ENCODE data around the gene TBC1D22B.

TBC1D22B gene

GRCh38 chr6:37258405-37259105 is 983 bp downstream of the TBC1D22B start:
- no peak for TF ChIP-seq CTCF (conservative IDR thresholded peaks at IDR 0.05; ENCODE audit: low read length)
- no peak for DNase-seq (ENCODE audit: low read depth)
- H3K4me3 ChIP-seq (ENCODE audit: low read length), result peak overlapping the region; percentile 96

DNA sequence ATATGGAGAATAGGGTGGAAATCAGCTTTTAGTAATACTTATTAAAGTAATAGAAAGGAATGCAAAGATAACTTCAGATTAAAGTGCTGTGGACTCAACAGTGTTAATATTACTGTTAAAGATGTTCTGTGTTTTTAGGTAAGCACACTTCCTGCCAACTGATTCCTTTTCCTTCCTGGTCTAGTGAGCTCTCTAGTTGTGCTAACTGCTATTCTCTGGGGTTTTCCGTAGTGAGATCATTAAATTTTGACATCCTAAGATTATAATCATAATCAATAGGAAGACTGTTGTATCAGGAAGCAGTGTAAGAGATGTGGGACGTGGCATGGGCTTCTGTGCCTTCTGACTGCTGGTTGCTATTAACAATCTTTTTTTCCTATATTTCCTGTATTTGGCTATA is 1.6 kb downstream of the TBC1D22B start:
- no peak overlapping the region; the same call in 1 of the 2 replicates for H3K4me3 ChIP-seq (ENCODE audit: low read length)
- DNase-seq (ENCODE audit: low read depth), result no peak
- no peak for TF ChIP-seq CTCF (conservative IDR thresholded peaks at IDR 0.05; ENCODE audit: low read length)

DNA sequence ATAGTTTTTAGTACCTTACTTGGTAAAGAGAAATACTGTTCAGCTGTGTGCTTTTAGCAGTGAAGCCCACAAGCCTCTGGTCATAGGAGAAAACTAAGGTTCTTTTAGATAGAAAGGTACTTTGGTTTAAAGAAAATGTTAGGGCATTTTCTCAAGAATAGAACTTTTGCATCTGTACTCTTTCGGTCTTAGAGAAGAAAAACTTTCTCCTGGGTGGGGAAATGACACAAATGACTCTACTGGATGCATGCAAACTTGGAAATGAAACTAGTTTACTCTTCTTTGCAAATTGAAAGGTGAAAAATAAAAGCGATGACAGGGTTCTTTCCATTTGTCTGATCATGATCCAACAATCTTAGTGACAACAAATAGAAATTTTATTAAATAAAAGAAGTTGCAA is 2.5 kb downstream of the TBC1D22B start:
- TF ChIP-seq CTCF (conservative IDR thresholded peaks at IDR 0.05; ENCODE audit: low read length), result no peak
- H3K4me3 ChIP-seq (ENCODE audit: low read length), result no peak overlapping the region
- DNase-seq (ENCODE audit: low read depth), result no peak

DNA sequence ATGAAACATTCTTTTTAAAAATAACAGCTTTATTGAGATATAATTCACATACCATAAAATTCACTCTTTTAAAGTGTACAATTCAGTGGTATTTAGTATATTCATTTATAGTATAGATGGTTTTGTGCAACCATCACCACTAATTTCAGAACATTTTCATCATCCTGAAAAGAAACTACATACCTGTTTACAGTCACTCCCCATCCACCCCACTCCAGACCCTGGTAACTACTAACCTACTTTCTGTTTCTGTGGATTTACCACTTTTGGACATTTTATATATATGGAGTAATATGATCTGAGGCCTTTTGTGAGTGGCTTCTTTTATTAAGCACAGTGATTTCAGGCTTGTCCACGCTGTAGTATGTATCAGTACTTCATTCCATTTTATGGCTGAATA is 2.9 kb downstream of the TBC1D22B start:
- no peak for TF ChIP-seq CTCF (conservative IDR thresholded peaks at IDR 0.05; ENCODE audit: low read length)
- H3K4me3 ChIP-seq (ENCODE audit: low read length), result no peak overlapping the region

DNA sequence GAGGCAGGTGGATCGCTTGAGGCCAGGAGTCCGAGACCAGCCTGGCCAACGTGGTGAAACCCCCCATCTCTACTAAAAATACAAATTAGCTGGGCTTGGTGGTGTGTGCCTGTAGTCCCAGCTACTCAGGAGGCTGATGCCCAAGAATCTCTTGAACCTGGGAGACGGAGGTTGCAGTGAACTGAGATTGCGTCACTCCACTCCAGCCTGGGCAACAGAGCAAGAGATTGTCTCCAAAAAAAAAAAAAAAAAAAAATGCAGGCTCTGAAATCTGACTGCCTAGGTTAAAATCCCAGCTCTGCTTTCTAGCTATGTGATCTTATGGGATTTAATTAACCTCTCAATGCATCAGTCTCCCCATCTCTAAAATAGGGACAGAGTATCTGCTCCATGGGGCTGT is 3.6 kb downstream of the TBC1D22B start:
- TF ChIP-seq CTCF (conservative IDR thresholded peaks at IDR 0.05; ENCODE audit: low read length), result no peak
- no peak for DNase-seq (ENCODE audit: low read depth)
- H3K4me3 ChIP-seq (ENCODE audit: low read length), result no peak overlapping the region

More for the DNA sequence above, 2.9 kb downstream of the TBC1D22B start:
- no peak for DNase-seq (ENCODE audit: low read depth)

GRCh38 chr6:37262446-37263026 is 5.0 kb downstream of the TBC1D22B start:
- TF ChIP-seq CTCF (conservative IDR thresholded peaks at IDR 0.05; ENCODE audit: low read length), result no peak
- no peak overlapping the region for H3K4me3 ChIP-seq (ENCODE audit: low read length)
- no peak for DNase-seq (ENCODE audit: low read depth)

DNA sequence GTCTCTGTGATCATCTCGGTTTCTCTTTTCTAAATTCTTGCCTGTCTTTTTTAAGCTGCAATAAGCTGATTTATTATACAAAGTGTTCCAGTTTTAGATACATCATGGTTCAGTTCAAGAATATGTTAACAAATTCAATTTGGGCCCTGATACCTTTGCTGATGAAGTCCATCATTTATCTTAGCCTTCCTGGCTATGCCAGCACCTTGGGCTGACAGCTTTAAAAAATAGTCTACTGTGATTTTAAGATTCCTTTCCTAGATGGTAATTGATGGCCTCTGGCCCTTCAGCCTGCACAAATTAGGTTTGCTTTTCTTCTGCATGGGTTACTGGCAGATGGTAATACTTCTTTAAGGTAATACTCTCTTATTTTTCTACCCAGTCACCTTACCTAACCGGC is 7.4 kb downstream of the TBC1D22B start:
- no peak for TF ChIP-seq CTCF (conservative IDR thresholded peaks at IDR 0.05; ENCODE audit: low read length)
- no peak overlapping the region for H3K4me3 ChIP-seq (ENCODE audit: low read length)
- no peak for DNase-seq (ENCODE audit: low read depth)

All from AG10803 (cell line).